Measurements from ENCODE around the gene HIRA. TPM values are rescaled to one million over a fixed set of nuclear protein-coding genes. Genes with fewer than 3 reads are reported as not detected.

HIRA gene
- total RNA-seq, 2 experiments from 2014 or later: 31.2 to 55.7 TPM

DNA sequence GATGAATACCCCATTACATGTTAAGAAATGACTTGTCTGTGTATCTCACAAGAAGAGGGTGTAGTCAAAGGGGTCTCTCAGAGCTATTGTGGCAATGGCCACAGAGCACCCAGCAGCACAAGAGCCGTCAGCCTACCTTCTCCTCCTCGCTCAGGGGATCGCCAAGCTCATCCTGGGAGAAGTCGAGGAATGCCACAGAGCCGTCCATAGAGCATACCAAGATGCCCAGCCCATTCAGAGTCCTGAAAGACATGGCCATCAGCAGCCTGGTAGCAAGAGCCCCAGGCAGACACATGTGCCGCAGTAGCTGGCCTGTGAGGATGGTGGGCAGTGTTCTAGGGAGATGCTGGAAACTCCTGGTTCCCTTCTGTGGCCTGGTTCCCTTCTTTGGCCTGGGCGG, 44.0 kb downstream of the HIRA start:
- Histone ChIP-seq H3K4me1 (ENCODE audit: insufficient read depth, low read length, poor library complexity, severe bottlenecking) (no peaks in the 10 kb centered on the region), H3K79me2 (ENCODE audit: insufficient read depth, low read depth, low read length) (no peaks in the 10 kb centered on the region), H3K4me2 (ENCODE audit: low read length) (no peak overlapping the region), H3K36me3 (ENCODE audit: insufficient read depth, low read length) (peaks cover 98% of the 10 kb centered on the region), H4K20me1 (ENCODE audit: insufficient read depth, low read length) (no peaks in the 10 kb centered on the region), H3K9me2 (ENCODE audit: insufficient read depth, low read length) (no peaks in the 10 kb centered on the region), H3K9me3 (ENCODE audit: low read length) (no peaks in the 10 kb centered on the region), H2AFZ (ENCODE audit: low read length) (no peak overlapping the region), H3K4me3 (ENCODE audit: low read depth, low read length, poor library complexity, severe bottlenecking) (no peak overlapping the region), H3K27ac (ENCODE audit: low read depth, low read length, poor library complexity, severe bottlenecking) (no peak overlapping the region)
- ChIA-PET POLR2A (no interaction called here), CTCF (ENCODE audit: unreplicated experiment) (no interaction called here)
- intact Hi-C loops (cut with micrococcal nuclease; ENCODE audit: unreplicated experiment): no loop called here
- no peak for TF ChIP-seq EZH2phosphoT487 (IDR thresholded peaks at IDR 0.05; ENCODE audit: borderline replicate concordance, low read depth, low read length)
- TF ChIP-seq, protein P1, sequence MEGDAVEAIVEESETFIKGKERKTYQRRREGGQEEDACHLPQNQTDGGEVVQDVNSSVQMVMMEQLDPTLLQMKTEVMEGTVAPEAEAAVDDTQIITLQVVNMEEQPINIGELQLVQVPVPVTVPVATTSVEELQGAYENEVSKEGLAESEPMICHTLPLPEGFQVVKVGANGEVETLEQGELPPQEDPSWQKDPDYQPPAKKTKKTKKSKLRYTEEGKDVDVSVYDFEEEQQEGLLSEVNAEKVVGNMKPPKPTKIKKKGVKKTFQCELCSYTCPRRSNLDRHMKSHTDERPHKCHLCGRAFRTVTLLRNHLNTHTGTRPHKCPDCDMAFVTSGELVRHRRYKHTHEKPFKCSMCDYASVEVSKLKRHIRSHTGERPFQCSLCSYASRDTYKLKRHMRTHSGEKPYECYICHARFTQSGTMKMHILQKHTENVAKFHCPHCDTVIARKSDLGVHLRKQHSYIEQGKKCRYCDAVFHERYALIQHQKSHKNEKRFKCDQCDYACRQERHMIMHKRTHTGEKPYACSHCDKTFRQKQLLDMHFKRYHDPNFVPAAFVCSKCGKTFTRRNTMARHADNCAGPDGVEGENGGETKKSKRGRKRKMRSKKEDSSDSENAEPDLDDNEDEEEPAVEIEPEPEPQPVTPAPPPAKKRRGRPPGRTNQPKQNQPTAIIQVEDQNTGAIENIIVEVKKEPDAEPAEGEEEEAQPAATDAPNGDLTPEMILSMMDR (conservative IDR thresholded peaks at IDR 0.05; ENCODE audit: low read length): no peak
- DNase-seq (ENCODE audit: low spot score): no peak
- no TSS peak for BruUV-seq (replicated peaks)

GRCh38 chr22:19387038-19387437, 44.5 kb downstream of the HIRA start:
- no peak overlapping the region for H2AFZ ChIP-seq (ENCODE audit: low read length)
- H3K4me3 ChIP-seq (ENCODE audit: low read depth, low read length, poor library complexity, severe bottlenecking): no peak overlapping the region
- intact Hi-C loops (cut with micrococcal nuclease; ENCODE audit: unreplicated experiment): no loop called here
- no peak overlapping the region for H3K4me2 ChIP-seq (ENCODE audit: low read length)
- H3K79me2 ChIP-seq (ENCODE audit: insufficient read depth, low read depth, low read length): no peaks in the 10 kb centered on the region
- CTCF ChIA-PET (ENCODE audit: unreplicated experiment): interaction anchor here (0.9 kb wide), 1 partner anchor 36 kb away, joined by 3 read pairs; no protein-coding TSS in a partner anchor
- no TSS peak for BruUV-seq (replicated peaks)
- no peaks in the 10 kb centered on the region for H3K9me2 ChIP-seq (ENCODE audit: insufficient read depth, low read length)
- no peak for TF ChIP-seq EZH2phosphoT487 (IDR thresholded peaks at IDR 0.05; ENCODE audit: borderline replicate concordance, low read depth, low read length)
- TF ChIP-seq, protein P1 (conservative IDR thresholded peaks at IDR 0.05; ENCODE audit: low read length): no peak
- no peak for DNase-seq (ENCODE audit: low spot score)
- no peaks in the 10 kb centered on the region for H3K9me3 ChIP-seq (ENCODE audit: low read length)
- H3K4me1 ChIP-seq (ENCODE audit: insufficient read depth, low read length, poor library complexity, severe bottlenecking): no peaks in the 10 kb centered on the region
- H3K36me3 ChIP-seq (ENCODE audit: insufficient read depth, low read length): peaks cover 98% of the 10 kb centered on the region
- no peaks in the 10 kb centered on the region for H4K20me1 ChIP-seq (ENCODE audit: insufficient read depth, low read length)
- POLR2A ChIA-PET: no interaction called here
- H3K27ac ChIP-seq (ENCODE audit: low read depth, low read length, poor library complexity, severe bottlenecking): no peak overlapping the region

- peaks cover 100% of the 10 kb centered on the region for H3K36me3 ChIP-seq (ENCODE audit: insufficient read depth, low read length)
- H3K4me1 ChIP-seq (ENCODE audit: insufficient read depth, low read length, poor library complexity, severe bottlenecking): no peaks in the 10 kb centered on the region
- no peak overlapping the region for H2AFZ ChIP-seq (ENCODE audit: low read length)
These were observed 45.3 kb downstream of the HIRA start for GRCh38 chr22:19386248-19386647.

More at GRCh38 chr22:19386248-19386647, 45.3 kb downstream of the HIRA start:
- Histone ChIP-seq H4K20me1 (ENCODE audit: insufficient read depth, low read length) (no peaks in the 10 kb centered on the region), H3K4me2 (ENCODE audit: low read length) (no peak overlapping the region), H3K9me3 (ENCODE audit: low read length) (no peaks in the 10 kb centered on the region), H3K9me2 (ENCODE audit: insufficient read depth, low read length) (no peaks in the 10 kb centered on the region), H3K4me3 (ENCODE audit: low read depth, low read length, poor library complexity, severe bottlenecking) (no peak overlapping the region), H3K79me2 (ENCODE audit: insufficient read depth, low read depth, low read length) (no peaks in the 10 kb centered on the region), H3K27ac (ENCODE audit: low read depth, low read length, poor library complexity, severe bottlenecking) (no peak overlapping the region)
- ChIA-PET POLR2A (no interaction called here), CTCF (ENCODE audit: unreplicated experiment) (interaction anchor here (0.9 kb wide), 1 partner anchor 36 kb away, joined by 3 read pairs; no protein-coding TSS in a partner anchor)
- TF ChIP-seq EZH2phosphoT487 (IDR thresholded peaks at IDR 0.05; ENCODE audit: borderline replicate concordance, low read depth, low read length): no peak
- TF ChIP-seq, protein P1 (conservative IDR thresholded peaks at IDR 0.05; ENCODE audit: low read length): no peak
- DNase-seq (ENCODE audit: low spot score): no peak
- intact Hi-C loops (cut with micrococcal nuclease; ENCODE audit: unreplicated experiment): no loop called here
- no TSS peak for BruUV-seq (replicated peaks)

Measured in OCI-LY7 (cell line).